A549 treated with AZD9567 at 1 μM for 4 hours (cell line): Measurements from ENCODE around the gene ST6GALNAC1. TPM values are rescaled to one million over a fixed set of nuclear protein-coding genes. Genes with fewer than 3 reads are reported as not detected.

ENCODE experiments used
- total RNA-seq: library from RNA; stranded (reverse); fragments of 200-300 nt; extraction: Qiagen RNA extraction; gene quantifications from 5 replicates; pipeline ENCODE4 v1.2.3, GENCODE V29; 2022; ENCODE audit not compliant: insufficient read depth

Gene ST6GALNAC1
- 0.21 to 1.6 TPM (median 0.45 TPM) in 5 replicates for total RNA-seq

GRCh38 chr17:76643553-76644148 is at the start of gene ST6GALNAC1:
Gene ST6GALNAC1, minus strand, starts transcription at chr17:76643757. Its CDS starts 119 bp downstream, at chr17:76643638.

GRCh38 chr17:76585649-76586593 is 57.6 kb downstream of the ST6GALNAC1 start, which contains the start of gene ST6GALNAC2:
Gene ST6GALNAC2, minus strand, starts transcription at chr17:76585860. Its CDS starts 52 bp downstream, at chr17:76585808.

Other genes starting within 250 kb of the ST6GALNAC1 start
- gene UBE2O, start 190.6 kb downstream of the ST6GALNAC1 start, total RNA-seq, result 25.7 to 33.1 TPM (median 32.3 TPM) in 5 replicates
- 0.17 to 0.78 TPM (median 0.37 TPM) in 4 of 5 replicates, not detected in the other for gene AANAT, start 176.2 kb downstream of the ST6GALNAC1 start, total RNA-seq
- gene RHBDF2, start 142.3 kb downstream of the ST6GALNAC1 start, total RNA-seq, result 52.5 to 68.3 TPM (median 63.8 TPM) in 5 replicates
- 0.76 to 1.6 TPM (median 0.98 TPM) in 4 of 5 replicates, not detected in the other for gene CYGB, start 106.0 kb downstream of the ST6GALNAC1 start, total RNA-seq
- not detected in 5 replicates for gene PRCD, start 103.7 kb downstream of the ST6GALNAC1 start, total RNA-seq
- 0.32 to 0.53 TPM (median 0.45 TPM) in 4 of 5 replicates, not detected in the other for gene ST6GALNAC2, start 57.9 kb downstream of the ST6GALNAC1 start, total RNA-seq
- gene MXRA7, start 67.2 kb upstream of the ST6GALNAC1 start, total RNA-seq, result 55.0 to 88.2 TPM (median 62.0 TPM) in 5 replicates
- 68.8 to 81.8 TPM (median 74.8 TPM) in 5 replicates for gene JMJD6, start 82.8 kb upstream of the ST6GALNAC1 start, total RNA-seq
- gene METTL23, start 83.1 kb upstream of the ST6GALNAC1 start, total RNA-seq, result 61.4 to 78.9 TPM (median 62.2 TPM) in 5 replicates
- gene SRSF2, start 93.6 kb upstream of the ST6GALNAC1 start, total RNA-seq, result 457 to 511 TPM (median 473 TPM) in 5 replicates
- 20.5 to 31.5 TPM (median 20.8 TPM) in 5 replicates for gene MFSD11, start 94.4 kb upstream of the ST6GALNAC1 start, total RNA-seq
- gene MGAT5B, start 224.6 kb upstream of the ST6GALNAC1 start, total RNA-seq, result 9.8 to 20.8 TPM (median 19.5 TPM) in 5 replicates